ENCODE results near the gene MED15. TPM values are rescaled to one million over a fixed set of nuclear protein-coding genes. Genes with fewer than 3 reads are reported as not detected.

MED15 gene
- total and polyA plus RNA-seq, 10 of the 15 experiments (the other 5 are each of a cell fraction or from before 2014, with no cell fraction given), result 1.4 to 75.2 (median 26.9) TPM

DNA sequence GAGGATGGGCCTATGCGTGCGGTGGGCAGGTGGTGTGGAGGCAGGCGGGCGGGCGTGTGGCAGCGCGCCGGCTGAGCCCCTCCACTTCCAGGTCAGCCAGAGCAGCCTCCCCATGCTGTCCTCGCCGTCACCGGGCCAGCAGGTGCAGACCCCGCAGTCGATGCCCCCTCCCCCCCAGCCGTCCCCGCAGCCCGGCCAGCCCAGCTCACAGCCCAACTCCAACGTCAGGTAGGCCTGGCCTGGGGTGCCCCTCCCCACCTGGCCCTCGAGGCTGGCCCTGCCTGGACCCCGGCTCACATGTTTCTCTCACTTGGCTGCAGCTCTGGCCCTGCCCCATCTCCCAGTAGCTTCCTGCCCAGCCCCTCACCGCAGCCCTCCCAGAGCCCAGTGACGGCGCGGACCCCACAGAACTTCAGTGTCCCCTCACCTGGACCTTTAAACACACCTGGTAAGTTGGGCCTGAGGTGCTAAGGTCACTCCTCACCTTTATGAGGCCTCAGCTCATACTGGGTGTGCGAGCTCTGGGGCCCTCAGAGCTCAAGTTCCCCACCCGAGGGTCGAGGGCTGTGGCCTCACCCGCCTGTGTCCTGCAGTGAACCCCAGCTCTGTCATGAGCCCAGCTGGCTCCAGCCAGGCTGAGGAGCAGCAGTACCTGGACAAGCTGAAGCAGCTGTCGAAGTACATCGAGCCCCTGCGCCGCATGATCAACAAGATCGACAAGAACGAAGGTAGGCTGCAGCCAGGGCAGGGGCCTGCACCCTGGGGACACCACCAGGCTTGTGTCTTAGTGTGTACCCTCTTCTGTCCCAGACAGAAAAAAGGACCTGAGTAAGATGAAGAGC lies 75.3 kb downstream of the MED15 start (continued):
- TF ChIP-seq, protein P1, sequence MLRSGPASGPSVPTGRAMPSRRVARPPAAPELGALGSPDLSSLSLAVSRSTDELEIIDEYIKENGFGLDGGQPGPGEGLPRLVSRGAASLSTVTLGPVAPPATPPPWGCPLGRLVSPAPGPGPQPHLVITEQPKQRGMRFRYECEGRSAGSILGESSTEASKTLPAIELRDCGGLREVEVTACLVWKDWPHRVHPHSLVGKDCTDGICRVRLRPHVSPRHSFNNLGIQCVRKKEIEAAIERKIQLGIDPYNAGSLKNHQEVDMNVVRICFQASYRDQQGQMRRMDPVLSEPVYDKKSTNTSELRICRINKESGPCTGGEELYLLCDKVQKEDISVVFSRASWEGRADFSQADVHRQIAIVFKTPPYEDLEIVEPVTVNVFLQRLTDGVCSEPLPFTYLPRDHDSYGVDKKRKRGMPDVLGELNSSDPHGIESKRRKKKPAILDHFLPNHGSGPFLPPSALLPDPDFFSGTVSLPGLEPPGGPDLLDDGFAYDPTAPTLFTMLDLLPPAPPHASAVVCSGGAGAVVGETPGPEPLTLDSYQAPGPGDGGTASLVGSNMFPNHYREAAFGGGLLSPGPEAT (IDR thresholded peaks at IDR 0.05; ENCODE audit: low read depth), result no peak
- TF ChIP-seq, protein P2, sequence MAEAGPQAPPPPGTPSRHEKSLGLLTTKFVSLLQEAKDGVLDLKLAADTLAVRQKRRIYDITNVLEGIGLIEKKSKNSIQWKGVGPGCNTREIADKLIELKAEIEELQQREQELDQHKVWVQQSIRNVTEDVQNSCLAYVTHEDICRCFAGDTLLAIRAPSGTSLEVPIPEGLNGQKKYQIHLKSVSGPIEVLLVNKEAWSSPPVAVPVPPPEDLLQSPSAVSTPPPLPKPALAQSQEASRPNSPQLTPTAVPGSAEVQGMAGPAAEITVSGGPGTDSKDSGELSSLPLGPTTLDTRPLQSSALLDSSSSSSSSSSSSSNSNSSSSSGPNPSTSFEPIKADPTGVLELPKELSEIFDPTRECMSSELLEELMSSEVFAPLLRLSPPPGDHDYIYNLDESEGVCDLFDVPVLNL (IDR thresholded peaks at IDR 0.05; ENCODE audit: low read depth, low read length), result no peak
- TF ChIP-seq LARP7 (IDR thresholded peaks at IDR 0.05), result no peak

DNA sequence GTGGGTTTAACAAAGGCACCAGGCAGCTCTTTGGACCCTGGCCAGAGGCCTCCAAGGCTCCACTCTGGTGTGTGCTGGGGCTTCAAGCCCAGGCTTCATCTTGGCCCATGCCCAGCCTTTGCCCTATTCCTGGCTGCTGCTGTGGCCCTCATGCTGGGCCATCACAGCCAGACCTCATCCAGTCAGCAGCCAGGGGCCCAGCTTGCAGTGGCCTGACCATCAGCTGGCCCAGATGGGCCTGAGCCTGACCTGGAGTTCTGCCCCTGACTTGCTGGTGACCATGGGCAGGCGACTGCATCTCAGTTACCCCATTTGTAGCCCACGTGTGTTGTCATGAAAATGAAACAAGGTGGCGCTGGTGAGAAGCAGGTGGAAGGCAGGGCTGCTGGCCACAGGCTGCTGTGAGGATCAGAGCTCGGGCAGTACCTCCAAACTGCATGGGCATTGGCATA lies 76.1 kb downstream of the MED15 start:
- no peak for DNase-seq (ENCODE audit: low read depth, low spot score)
- FAIRE-seq, result no peak
- Histone ChIP-seq H3K79me2 (ENCODE audit: control insufficient read depth, insufficient read depth, low read length) (no peaks in the 10 kb centered on the region), H3K4me3 (no peak overlapping the region), H3K27ac (ENCODE audit: control insufficient read depth, insufficient read depth) (no peak overlapping the region), H3K27me3 (replicated peaks in 1 of 2; ENCODE audit: control insufficient read depth in 2 of 2, insufficient read depth in 2 of 2, low read length in 1 of 2) (no peaks in the 10 kb centered on the region), H3K9me3 (replicated peaks; ENCODE audit: control insufficient read depth, insufficient read depth, low read length) (no peaks in the 10 kb centered on the region), H4K20me1 (ENCODE audit: control insufficient read depth, insufficient read depth) (no peaks in the 10 kb centered on the region), H2AFZ (ENCODE audit: control insufficient read depth, low read depth, low read length) (no peak overlapping the region), H3K9ac (ENCODE audit: control insufficient read depth, insufficient read depth, low read length) (no peak overlapping the region), H3K4me2 (ENCODE audit: control insufficient read depth, insufficient read depth) (no peak overlapping the region), H3K36me3 (ENCODE audit: control insufficient read depth in 2 of 2, insufficient read depth in 2 of 2, low read length in 1 of 2) (peaks cover 11 to 53% of the 10 kb centered on the region in 2 experiments), H3K4me1 (ENCODE audit: control insufficient read depth, insufficient read depth, low read length) (no peaks in the 10 kb centered on the region)
- no TSS peak for BruUV-seq (replicated peaks)
- no peak for ATAC-seq
- CTCF ChIA-PET, result no interaction called here
- 58% methylated on average over 4 of the region's 4 CpGs for WGBS (ENCODE audit: insufficient coverage, insufficient replicate concordance, low lambda C conversion rate, missing lambda C conversion rate)
- POLR2A ChIA-PET, result no interaction called here
- intact Hi-C loops (cut with micrococcal nuclease; ENCODE audit: unreplicated experiment), result no loop called here
- SMC1A ChIA-PET (ENCODE audit: uncharacterized antibody, unreplicated experiment), result interaction anchor here (0.8 kb wide), 1 partner anchor 20 kb away, joined by 3 read pairs; no protein-coding TSS in a partner anchor
- RAD21 ChIA-PET (ENCODE audit: unreplicated experiment), result interaction anchor here (0.6 kb wide), 1 partner anchor 372 kb away, joined by 3 read pairs; no protein-coding TSS in a partner anchor
- TF ChIP-seq RAD21 (IDR thresholded peaks at IDR 0.05; ENCODE audit: insufficient read depth, low read depth, low read length) (0 out of 2 replicates have a peak, but pooled peaks have one; percentile 16), NFYB (IDR thresholded peaks at IDR 0.05; ENCODE audit: insufficient read depth, low read depth, low read length) (no peak)
- TF ChIP-seq, protein P3, sequence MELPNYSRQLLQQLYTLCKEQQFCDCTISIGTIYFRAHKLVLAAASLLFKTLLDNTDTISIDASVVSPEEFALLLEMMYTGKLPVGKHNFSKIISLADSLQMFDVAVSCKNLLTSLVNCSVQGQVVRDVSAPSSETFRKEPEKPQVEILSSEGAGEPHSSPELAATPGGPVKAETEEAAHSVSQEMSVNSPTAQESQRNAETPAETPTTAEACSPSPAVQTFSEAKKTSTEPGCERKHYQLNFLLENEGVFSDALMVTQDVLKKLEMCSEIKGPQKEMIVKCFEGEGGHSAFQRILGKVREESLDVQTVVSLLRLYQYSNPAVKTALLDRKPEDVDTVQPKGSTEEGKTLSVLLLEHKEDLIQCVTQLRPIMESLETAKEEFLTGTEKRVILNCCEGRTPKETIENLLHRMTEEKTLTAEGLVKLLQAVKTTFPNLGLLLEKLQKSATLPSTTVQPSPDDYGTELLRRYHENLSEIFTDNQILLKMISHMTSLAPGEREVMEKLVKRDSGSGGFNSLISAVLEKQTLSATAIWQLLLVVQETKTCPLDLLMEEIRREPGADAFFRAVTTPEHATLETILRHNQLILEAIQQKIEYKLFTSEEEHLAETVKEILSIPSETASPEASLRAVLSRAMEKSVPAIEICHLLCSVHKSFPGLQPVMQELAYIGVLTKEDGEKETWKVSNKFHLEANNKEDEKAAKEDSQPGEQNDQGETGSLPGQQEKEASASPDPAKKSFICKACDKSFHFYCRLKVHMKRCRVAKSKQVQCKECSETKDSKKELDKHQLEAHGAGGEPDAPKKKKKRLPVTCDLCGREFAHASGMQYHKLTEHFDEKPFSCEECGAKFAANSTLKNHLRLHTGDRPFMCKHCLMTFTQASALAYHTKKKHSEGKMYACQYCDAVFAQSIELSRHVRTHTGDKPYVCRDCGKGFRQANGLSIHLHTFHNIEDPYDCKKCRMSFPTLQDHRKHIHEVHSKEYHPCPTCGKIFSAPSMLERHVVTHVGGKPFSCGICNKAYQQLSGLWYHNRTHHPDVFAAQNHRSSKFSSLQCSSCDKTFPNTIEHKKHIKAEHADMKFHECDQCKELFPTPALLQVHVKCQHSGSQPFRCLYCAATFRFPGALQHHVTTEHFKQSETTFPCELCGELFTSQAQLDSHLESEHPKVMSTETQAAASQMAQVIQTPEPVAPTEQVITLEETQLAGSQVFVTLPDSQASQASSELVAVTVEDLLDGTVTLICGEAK (IDR thresholded peaks at IDR 0.05; ENCODE audit: borderline replicate concordance), result no peak
- in situ Hi-C loops (cut with MboI), result no loop called here

Measured in GM12878 (cell line).